HG02885 (cell line): ENCODE measurements around the gene LRBA.
A peak's percentile ranks its signal among the peaks of the same experiment; 100 is the strongest.

Experiments
- ATAC-seq: cut with Tn5 transposase; IDR thresholded peaks from one replicate; pipeline ENCODE4 v1.9.1; 2021; ENCODE audit warnings: mild to moderate bottlenecking; ENCODE audit not compliant: unreplicated experiment, poor library complexity

Gene LRBA

DNA sequence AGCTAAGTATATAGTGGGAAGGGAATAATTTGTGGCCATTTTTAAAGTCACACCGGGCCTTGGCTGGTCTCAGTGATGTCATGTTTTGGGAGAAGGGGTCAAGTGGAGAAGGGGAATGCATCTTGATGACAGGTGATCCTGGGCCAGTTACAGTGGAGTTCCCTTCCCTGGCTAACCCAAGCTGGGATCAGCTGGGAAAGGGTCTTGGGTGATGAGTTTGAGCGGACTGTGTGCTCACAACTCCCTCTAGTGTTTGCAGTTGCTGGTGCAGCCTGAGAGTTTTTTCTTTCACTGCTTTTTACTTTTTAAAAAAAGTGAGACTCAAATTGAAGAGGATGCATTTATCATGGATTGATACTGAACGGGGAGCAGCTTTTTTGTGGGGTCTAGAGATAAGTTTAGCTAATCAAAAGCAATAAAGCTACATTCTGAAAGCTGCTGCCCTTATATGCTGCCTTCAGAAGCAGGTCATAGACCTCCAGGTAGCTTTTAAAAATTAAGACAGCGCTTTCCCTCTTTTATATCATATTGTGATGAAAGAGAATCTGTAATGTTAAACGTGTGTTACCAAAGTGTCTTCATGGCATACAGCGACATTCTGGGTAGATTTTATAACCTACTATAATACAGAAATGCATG lies 772.1 kb downstream of the LRBA start:
- peak; percentile 65 for ATAC-seq

DNA sequence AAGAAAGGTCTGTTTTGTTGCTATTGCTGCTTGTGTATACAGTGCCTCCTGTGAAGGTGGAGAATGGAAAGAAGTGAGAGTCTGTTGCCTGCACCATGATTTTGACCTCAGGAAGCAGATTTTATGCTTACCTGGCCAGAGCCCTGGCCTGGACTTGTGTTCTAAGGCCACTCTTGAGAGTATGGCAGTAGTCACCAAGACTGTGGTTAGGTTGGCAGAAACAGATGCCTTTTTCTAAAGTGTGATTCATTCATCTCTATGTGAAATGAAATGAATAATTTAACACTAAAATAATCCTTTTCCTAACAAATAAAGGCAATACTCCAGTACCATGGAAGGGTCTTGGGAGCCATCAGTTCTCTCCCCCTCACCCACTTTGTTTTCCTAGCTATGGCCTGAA lies 775.1 kb downstream of the LRBA start:
- ATAC-seq: no peak

DNA sequence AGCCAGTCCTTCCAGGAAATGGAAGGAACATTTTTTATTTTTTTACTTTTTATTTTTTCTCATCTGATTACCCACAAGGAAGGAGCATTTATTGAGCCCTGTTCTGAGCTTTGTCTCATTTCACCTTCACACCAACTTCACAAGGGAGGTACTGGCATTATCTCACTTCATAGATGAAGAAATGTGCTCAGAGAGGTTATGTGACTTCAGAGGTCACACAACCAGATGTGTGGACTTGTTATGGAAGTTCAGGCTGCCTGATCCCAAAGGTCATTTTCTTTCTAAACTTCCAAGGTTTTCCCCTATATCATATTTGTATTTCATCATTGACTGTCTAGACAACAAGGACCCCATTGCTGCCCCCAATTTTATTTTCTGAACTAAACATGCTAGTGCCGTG lies 776.5 kb downstream of the LRBA start:
- ATAC-seq: no peak

DNA sequence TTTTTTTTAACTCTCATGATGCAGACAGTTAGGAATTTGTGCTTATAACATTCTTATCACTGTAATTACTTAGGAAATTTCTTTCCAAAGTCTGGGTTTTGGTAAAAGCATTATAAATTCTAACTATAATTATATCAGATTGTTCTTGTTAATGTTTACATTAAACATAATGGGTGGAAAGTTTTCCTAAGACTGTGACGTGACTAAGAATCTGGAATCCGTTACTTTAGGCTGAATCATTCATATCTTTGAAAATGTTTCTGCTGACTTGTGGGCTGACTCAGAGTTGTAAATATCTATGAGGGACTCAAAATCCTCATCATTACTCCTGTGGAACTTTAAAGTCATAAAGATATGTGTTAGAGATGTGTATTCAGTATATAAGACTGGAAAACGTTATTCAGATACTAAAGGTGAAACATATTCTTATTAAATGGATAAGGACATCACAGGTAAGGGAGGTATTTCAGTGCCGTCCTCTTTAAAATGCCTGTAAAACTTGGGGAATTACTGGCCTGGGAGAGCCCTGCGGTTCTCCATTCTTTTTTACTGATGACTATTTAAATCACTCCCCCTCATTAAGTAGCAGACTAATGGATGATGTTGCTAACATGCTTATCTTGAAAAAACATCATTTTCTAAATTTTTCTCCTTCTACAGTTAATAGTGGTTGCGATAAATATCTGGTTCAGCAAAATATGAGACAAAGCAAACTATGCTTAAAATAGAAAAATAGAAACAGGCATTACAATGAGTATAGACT lies 777.8 kb downstream of the LRBA start:
- ATAC-seq: no peak

- no peak for ATAC-seq
Observed at GRCh38 chr4:150236626-150237025, 778.5 kb downstream of the LRBA start.

- no peak for ATAC-seq
Observed at GRCh38 chr4:150235808-150236271, 779.2 kb downstream of the LRBA start.

- ATAC-seq: no peak
Observed at GRCh38 chr4:150235317-150235716, 779.8 kb downstream of the LRBA start.

- no peak for ATAC-seq
Observed at GRCh38 chr4:150234246-150234645, 780.8 kb downstream of the LRBA start.

DNA sequence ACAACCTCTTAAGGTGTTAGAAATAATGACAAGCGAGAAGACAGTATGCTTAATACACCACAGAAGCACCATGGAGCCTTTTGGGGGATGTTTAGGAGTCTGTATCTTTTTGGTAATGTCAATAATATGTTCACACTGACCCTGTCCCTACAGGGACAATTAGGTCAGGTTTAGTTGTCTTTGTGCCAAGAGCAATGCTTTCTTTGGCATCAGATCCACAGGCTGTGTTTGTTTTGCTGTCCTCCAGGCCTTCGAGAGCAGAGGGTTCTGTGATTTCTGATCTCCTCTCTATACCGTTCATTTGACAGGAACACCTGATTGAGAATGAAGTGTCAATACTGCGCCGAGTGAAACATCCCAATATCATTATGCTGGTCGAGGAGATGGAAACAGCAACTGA lies 783.1 kb downstream of the LRBA start:
- ATAC-seq: no peak

- no peak for ATAC-seq
Observed at GRCh38 chr4:150231107-150231770, 783.8 kb downstream of the LRBA start.

GRCh38 chr4:150230561-150230960 lies 784.5 kb downstream of the LRBA start:
- ATAC-seq: no peak

DNA sequence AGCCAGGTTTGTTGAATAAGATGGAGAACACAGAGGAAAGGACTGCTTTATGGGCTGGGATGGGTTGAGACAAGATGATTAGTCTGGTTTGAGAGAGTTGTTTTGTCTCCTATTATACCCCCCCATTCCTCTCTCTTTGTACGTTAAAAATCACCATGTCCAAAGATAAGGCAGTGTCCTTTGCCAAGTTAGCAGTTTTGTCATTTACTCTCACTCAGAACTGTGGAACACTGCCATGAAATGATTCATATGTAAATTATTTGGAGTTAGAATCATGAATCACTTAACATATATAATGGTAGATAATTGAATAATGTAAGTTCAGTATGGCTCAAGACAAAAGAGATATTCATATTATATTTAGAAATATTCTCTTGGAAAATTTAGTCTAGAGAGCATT lies 785.6 kb downstream of the LRBA start:
- no peak for ATAC-seq

DNA sequence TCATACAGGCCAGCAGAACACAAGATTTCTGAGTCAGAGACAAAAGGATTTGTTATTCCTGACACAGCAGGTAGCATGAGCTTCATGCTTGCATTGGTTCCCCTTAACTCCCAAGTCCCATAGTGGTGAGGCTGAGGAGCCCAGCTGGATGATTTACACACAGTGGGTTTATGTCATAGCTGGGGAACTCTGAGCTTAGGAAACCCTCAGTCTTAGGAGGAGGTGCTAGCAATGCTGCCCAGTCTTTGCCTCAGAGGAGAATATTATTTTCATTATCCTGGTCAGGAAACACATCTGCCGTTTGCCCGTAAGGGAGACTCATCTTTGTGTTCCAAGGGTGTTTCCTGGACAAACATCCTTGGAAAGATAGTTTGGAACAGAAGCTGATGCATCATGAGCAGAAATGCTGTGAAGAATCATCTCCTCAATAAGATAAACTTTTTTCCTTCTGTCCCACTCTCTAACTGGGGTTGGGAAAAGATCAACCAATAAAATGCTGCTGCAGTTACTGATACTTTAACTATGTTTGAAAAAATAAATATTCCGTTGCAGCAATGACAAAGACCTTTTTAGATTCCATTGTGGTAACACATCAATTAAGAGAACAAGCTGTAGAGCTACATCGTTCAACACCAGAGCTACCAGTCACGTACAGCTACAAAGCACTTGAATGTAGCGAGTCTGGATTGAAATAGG lies 790.0 kb downstream of the LRBA start:
- ATAC-seq: no peak

GRCh38 chr4:150219841-150220240 lies 795.2 kb downstream of the LRBA start:
- ATAC-seq: no peak

DNA sequence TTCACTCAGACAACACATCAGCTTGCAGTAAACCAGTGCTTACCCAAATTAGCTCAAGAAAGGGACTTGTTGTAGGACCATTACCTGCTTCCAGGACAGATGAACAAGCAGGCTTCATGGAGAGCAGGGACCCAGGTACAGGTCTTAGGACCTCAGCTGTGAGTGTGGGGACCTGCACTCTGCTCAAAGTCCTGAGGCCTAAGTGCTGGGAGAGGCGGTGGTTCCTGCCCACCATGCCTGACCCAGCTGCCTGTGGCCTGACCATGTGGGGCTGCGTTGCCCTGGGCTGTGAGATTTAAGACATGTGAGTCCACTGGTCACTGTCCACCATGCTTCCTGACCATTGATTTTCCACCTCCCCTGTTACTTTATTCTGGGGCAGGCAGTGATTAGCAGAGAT lies 796.6 kb downstream of the LRBA start:
- ATAC-seq: no peak

DNA sequence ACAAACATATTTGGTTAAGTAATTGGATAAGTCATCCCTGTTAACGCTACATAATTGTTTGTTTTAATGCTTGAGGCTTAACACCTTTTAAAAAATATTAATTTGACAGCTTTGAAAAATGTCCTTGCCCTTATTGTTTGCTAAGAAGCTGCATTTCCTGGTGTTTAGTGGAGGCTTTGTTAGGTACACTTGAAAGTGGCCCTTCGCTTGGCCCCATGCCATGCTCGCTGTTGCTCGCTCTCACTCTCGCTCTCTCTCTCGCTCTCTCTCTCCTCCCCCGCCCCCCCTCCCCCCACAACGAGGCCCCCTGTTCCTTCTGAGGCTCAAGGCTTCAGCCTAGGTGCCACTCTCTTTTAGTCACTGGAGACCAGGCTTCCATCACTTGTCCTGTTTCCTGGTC lies 797.3 kb downstream of the LRBA start:
- ATAC-seq: no peak

- ATAC-seq: no peak
Observed at GRCh38 chr4:150217192-150217591, 797.9 kb downstream of the LRBA start.

DNA sequence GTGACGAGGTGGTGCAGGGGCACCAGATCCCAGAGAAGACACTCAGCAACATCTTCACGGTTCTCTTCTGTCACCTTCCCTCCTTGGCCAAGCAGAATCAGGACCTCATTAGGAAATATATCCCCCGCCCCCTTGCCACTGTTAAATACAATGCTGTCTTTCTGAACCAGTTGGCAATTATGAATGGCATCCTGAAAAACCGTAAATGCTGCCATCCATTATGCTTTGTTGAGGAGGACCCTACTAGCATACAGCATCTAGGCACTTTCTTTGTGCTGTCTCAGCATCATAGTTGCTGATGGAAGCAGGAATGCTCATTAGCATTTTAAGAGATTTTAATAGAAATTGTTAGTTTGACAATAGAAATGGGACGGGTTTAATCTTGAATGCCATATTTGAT lies 798.4 kb downstream of the LRBA start:
- ATAC-seq: no peak

DNA sequence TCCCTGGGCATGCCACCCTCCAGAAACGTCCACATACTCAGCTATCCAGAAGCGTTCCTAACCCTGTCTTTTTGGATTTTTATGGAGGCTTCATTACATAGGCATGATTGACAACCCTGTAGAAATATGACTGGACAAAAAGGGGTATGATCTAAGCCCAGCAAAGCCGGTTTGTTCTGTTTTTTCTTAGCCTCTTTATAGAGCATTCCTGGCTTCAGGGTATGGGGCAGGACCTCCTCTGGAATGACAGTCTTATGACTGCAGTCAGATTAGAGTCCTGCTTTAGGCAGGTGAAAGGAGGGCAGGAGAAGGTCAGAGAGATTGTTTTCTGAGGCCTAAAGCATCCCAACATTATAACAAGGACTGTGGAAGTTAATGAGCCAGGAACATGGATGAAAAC lies 799.5 kb downstream of the LRBA start:
- ATAC-seq: no peak
